Liver (tissue), 9 donors: ENCODE results near the gene CD247. TPM values are rescaled to one million over a fixed set of nuclear protein-coding genes. Genes with fewer than 3 reads are reported as not detected.

ENCODE experiments used
- DNase-seq: peaks from one replicate; pipeline ENCODE4 v3.0.0-alpha.2; 2017; ENCODE audit warnings: low spot score
- H3K27ac ChIP-seq, 2 donors: one replicate each; pipeline ENCODE4 v1.7.0; 2013; ENCODE audit warnings: inconsistent platforms in 2 of 2, low read length in 2 of 2, control low read depth in 1 of 2, low read depth in 1 of 2, mild to moderate bottlenecking in 1 of 2
- H3K27me3 ChIP-seq, 4 donors: one replicate each; pipeline versions ENCODE4 v1.6.1 to v1.7.0; 2013; ENCODE audit warnings: low read length in 3 of 4, inconsistent platforms in 1 of 4, mild to moderate bottlenecking in 1 of 4, moderate library complexity in 1 of 4; ENCODE audit not compliant: control insufficient read depth in 4 of 4, insufficient read depth in 4 of 4
- H3K36me3 ChIP-seq, 4 donors: one replicate each; pipeline versions ENCODE4 v1.6.1 to v1.7.0; 2013; ENCODE audit warnings: low read length in 3 of 4, mild to moderate bottlenecking in 3 of 4, low read depth in 1 of 4, moderate library complexity in 1 of 4; ENCODE audit not compliant: control insufficient read depth in 4 of 4, insufficient read depth in 3 of 4
- H3K4me1 ChIP-seq, 4 donors: one replicate each; pipeline versions ENCODE4 v1.6.1 to v1.7.0; 2013; ENCODE audit warnings: low read length in 3 of 4, mild to moderate bottlenecking in 3 of 4, moderate library complexity in 1 of 4; ENCODE audit not compliant: control insufficient read depth in 4 of 4, insufficient read depth in 4 of 4
- H3K4me3 ChIP-seq, 3 donors: one replicate each; pipeline versions ENCODE4 v1.6.1 to v1.7.0; 2013; ENCODE audit warnings: low read length in 3 of 3, control low read depth in 1 of 3, low read depth in 1 of 3, mild to moderate bottlenecking in 1 of 3
- H3K9ac ChIP-seq, 2 donors: one replicate each; pipeline ENCODE4 v1.7.0; 2013; ENCODE audit warnings: low read length in 2 of 2, mild to moderate bottlenecking in 2 of 2, moderate library complexity in 2 of 2, control low read depth in 1 of 2, low read depth in 1 of 2
- H3K9me3 ChIP-seq, 4 donors: one replicate each; pipeline versions ENCODE4 v1.6.1 to v1.7.0; 2013; ENCODE audit warnings: low read length in 3 of 4; ENCODE audit not compliant: control insufficient read depth in 4 of 4
- CTCF ChIP-seq: fragments of 150-350 bp; IDR thresholded peaks from 2 replicates; pipeline ENCODE4 v1.5.1; 2017; ENCODE audit warnings: improper control_type of control experiment, low read depth, low read length; ENCODE audit not compliant: missing input control
- FOXA1 ChIP-seq: IDR thresholded peaks from 2 replicates; pipeline ENCODE4 v1.6.1; 2016; ENCODE audit warnings: antibody characterized with exemption
- FOXA2 ChIP-seq: IDR thresholded peaks from 2 replicates; pipeline ENCODE4 v1.6.1; 2016; ENCODE audit warnings: antibody characterized with exemption
- GABPA ChIP-seq, 2 donors: IDR thresholded peaks in 1 of 2; conservative IDR thresholded peaks in 1 of 2; 2 replicates each; pipeline ENCODE4 v1.6.1; 2016; ENCODE audit warnings: antibody characterized with exemption in 2 of 2, mild to moderate bottlenecking in 1 of 2, moderate library complexity in 1 of 2
- HNF4A ChIP-seq, 2 donors: conservative IDR thresholded peaks; 2 replicates each; pipeline ENCODE4 v1.6.1; 2016; ENCODE audit warnings: antibody characterized with exemption in 2 of 2, mild to moderate bottlenecking in 2 of 2
- JUND ChIP-seq, 2 donors: IDR thresholded peaks; 2 replicates each; pipeline ENCODE4 v1.6.1; 2016; ENCODE audit warnings: antibody characterized with exemption in 2 of 2
- NR2F2 ChIP-seq: IDR thresholded peaks from 2 replicates; pipeline ENCODE4 v1.6.1; 2016; ENCODE audit warnings: antibody characterized with exemption
- RAD21 ChIP-seq, 2 donors: IDR thresholded peaks; 2 replicates each; pipeline ENCODE4 v1.6.1; 2016; ENCODE audit warnings: antibody characterized with exemption in 2 of 2, mild to moderate bottlenecking in 2 of 2
- REST ChIP-seq: IDR thresholded peaks from 2 replicates; pipeline ENCODE4 v1.6.1; 2016; ENCODE audit warnings: antibody characterized with exemption, mild to moderate bottlenecking
- TAF1 ChIP-seq: conservative IDR thresholded peaks from 2 replicates; pipeline ENCODE4 v1.6.1; 2016; ENCODE audit warnings: antibody characterized with exemption, mild to moderate bottlenecking
- YY1 ChIP-seq: IDR thresholded peaks from 2 replicates; pipeline ENCODE4 v1.6.1; 2016; ENCODE audit warnings: antibody characterized with exemption, mild to moderate bottlenecking
- WGBS: extraction: QIAGEN DNeasy Blood & Tissue Kit; methylation state at CpG from one replicate; pipeline ENCODE4 v1.1.7; 2013; 5-methylcytosine and 5-hydroxymethylcytosine counted together
- polyA plus RNA-seq, 2 donors: library from polyadenylated mRNA; stranded (reverse) in 1 of 2; unstranded in 1 of 2; fragments of 200-250 nt in 1 of 2; fragments of >200 nt in 1 of 2; fragmentation: Nextera tagmentation in 1 of 2; extraction: Ambion mirVana in 1 of 2; gene quantifications; one replicate each; pipeline versions ENCODE4 v1.2.1 to v1.2.3, GENCODE V29; 2013 to 2015
- total RNA-seq, 2 donors: library from RNA; depleted of rRNA; stranded (reverse); fragments of >200 nt; gene quantifications; one replicate each; pipeline ENCODE4 v1.2.3, GENCODE V29; 2014
- TF ChIP-seq, protein P1 (sequence below): IDR thresholded peaks from 2 replicates; pipeline ENCODE4 v1.6.1; 2016; ENCODE audit warnings: antibody characterized with exemption
- TF ChIP-seq, protein P2 (sequence below): IDR thresholded peaks from 2 replicates; pipeline ENCODE4 v1.6.1; 2016; ENCODE audit warnings: antibody characterized with exemption
- donor health status: healthy.
- donor health status: healthy.
- donor health status: healthy.
- donor health status: healthy.
- donor health status: healthy.

The CD247 gene
- total and polyA plus RNA-seq, 4 donors, result 0.61 to 2.2 (median 1.6) TPM

DNA sequence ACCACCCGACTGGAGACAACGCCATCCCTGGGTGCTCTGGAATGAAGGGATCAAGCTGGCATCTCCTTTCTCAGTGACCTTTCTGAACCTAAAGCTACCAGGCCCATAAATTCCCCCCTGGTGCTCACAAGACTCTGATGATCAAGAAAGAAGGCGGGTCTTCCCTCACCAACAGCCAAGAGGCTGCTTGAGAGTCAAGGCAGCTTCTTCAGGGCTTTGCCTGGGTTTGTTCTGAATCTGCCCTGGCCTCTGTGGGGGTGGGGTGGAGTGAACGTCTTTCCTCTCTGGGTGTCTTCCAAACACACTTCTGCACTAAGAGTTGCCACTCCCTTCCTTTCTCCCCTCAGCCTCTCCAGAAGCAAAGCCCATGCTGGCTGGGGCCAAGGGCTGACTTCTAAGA, 36.1 kb downstream of the CD247 start:
- Histone ChIP-seq H3K9ac (no peak overlapping the region), H3K27me3 (no peaks in the 10 kb centered on the region), H3K27ac (no peak overlapping the region), H3K4me1 (no peaks in the 10 kb centered on the region), H3K36me3 (no peaks in the 10 kb centered on the region), H3K9me3 (no peaks in the 10 kb centered on the region), H3K4me3 (no peak overlapping the region)
- WGBS, result 64% methylated on average over 4 of the region's 4 CpGs
- TF ChIP-seq, protein P1, sequence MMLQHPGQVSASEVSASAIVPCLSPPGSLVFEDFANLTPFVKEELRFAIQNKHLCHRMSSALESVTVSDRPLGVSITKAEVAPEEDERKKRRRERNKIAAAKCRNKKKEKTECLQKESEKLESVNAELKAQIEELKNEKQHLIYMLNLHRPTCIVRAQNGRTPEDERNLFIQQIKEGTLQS, result no peak
- no peak for TF ChIP-seq NR2F2
- no peak for TF ChIP-seq CTCF
- no peak for TF ChIP-seq REST
- no peak for TF ChIP-seq RAD21 (IDR thresholded peaks at IDR 0.05)
- TF ChIP-seq JUND (IDR thresholded peaks at IDR 0.05), result no peak
- no peak for DNase-seq

DNA sequence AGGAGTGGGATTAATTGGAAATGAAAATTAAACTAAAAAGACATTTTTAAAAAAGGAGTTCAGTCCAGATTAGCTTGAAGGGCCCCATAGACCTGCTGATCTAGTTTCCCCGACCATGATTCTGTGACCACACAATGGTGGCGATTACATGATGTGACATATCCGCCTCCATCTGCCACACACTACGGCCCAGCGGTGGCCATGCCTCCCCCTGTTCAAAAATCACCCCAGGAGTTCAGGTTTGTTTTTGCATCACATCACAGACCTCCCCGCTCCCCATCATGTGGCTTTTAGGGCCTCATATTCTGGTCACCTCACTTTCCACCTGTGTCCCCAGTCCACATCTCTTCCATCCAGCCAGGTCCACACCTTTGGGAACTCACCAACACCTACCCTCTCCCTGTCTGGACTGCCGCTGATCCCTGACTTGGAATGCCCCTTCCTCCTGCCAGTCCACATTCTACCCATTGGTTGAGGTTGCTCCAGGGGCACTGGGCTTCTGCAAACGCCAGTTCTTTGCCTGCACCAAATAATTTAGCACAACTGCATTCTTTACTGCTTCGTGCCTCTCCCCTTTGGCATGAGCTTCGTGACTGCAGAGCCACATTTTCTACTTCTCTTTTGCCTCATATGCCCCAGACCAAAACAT, 38.9 kb downstream of the CD247 start:
- Histone ChIP-seq H3K27me3 (no peaks in the 10 kb centered on the region), H3K9me3 (no peaks in the 10 kb centered on the region), H3K9ac (no peak overlapping the region), H3K36me3 (no peaks in the 10 kb centered on the region), H3K4me3 (no peak overlapping the region), H3K4me1 (no peaks in the 10 kb centered on the region), H3K27ac (no peak overlapping the region)
- no peak for DNase-seq
- WGBS, result 88% methylated on average over 10 of the region's 10 CpGs
- TF ChIP-seq TAF1 (no peak), RAD21 (IDR thresholded peaks at IDR 0.05) (no peak), HNF4A (conservative IDR thresholded peaks at IDR 0.05) (no peak), YY1 (no peak), GABPA (IDR thresholded peaks at IDR 0.05 in 1 of 2, conservative IDR thresholded peaks at IDR 0.05 in 1 of 2) (no peak), FOXA1 (no peak), FOXA2 (no peak)
- TF ChIP-seq, protein P2, sequence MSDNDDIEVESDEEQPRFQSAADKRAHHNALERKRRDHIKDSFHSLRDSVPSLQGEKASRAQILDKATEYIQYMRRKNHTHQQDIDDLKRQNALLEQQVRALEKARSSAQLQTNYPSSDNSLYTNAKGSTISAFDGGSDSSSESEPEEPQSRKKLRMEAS, result no peak
